Tibial artery (tissue), 4 donors: ENCODE results near the gene PLP1.
A peak's percentile ranks its signal among the peaks of the same experiment; 100 is the strongest.

ENCODE experiments used
- DNase-seq, 2 donors: peaks; one replicate each; pipeline ENCODE4 v3.0.0-alpha.2; 2019
- H3K27ac ChIP-seq, 2 donors: fragments of 200-600 bp; sonication (generic) in 1 of 2; 1 replicate in 1 of 2; 2 replicates in 1 of 2; pipeline ENCODE4 v1.5.1; 2018 to 2019; ENCODE audit warnings: mild to moderate bottlenecking in 1 of 2
- H3K27me3 ChIP-seq, 2 donors: fragments of 200-600 bp; sonication (generic) in 1 of 2; one replicate each; pipeline versions ENCODE4 v1.5.1 to v1.6.0; 2016 to 2019
- H3K36me3 ChIP-seq, 3 donors: fragments of 200-600 bp; sonication (generic) in 2 of 3; one replicate each; pipeline ENCODE4 v1.5.1; 2016 to 2019; ENCODE audit warnings: mild to moderate bottlenecking in 2 of 3
- H3K4me1 ChIP-seq, 4 donors: fragments of 200-600 bp; sonication (generic) in 2 of 4; 1 replicate in 3 of 4; 2 replicates in 1 of 4; pipeline ENCODE4 v1.5.1; 2016 to 2019
- H3K4me3 ChIP-seq, 2 donors: fragments of 200-600 bp; sonication (generic) in 1 of 2; 1 replicate in 1 of 2; 2 replicates in 1 of 2; pipeline ENCODE4 v1.5.1; 2018 to 2019; ENCODE audit warnings: mild to moderate bottlenecking in 2 of 2
- H3K9me3 ChIP-seq, 3 donors: fragments of 200-600 bp; sonication (generic) in 1 of 3; one replicate each; pipeline ENCODE4 v1.5.1; 2016 to 2019
- intact Hi-C: fragments of 100-400 bp; cut with DNase I; formaldehyde crosslinking; loops from one replicate; pipeline ENCODE4 v1.15.0; 2023; ENCODE audit warnings: low total_unique reads
- TF ChIP-seq, protein P1 (sequence below), 2 experiments: fragments of 200-600 bp in 1 of 2; fragments of 450-650 bp in 1 of 2; IDR thresholded peaks; one replicate each; pipeline ENCODE4 v1.5.1; 2017 to 2019; ENCODE audit warnings: antibody characterized with exemption in 2 of 2, mild to moderate bottlenecking in 1 of 2, moderate library complexity in 1 of 2

PLP1 gene

DNA sequence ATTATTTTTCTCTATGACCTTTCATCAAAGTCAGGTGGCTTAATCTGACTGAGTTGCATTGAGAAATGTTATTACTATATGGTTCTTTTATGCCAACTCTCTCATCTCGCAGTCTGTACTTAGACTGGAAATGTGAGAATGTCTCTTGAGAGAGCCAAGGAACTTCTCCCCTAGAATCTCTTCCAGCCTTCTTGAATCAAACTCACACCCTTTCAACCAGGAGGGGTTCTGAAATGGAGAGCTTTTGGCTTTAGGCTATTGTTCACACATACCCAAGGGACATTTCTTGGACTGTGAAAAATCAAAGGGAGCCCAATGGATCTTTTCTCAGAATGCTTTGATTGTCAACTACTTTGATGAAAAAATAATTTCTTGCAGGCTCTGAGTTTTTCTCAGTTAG is 5.1 kb downstream of the PLP1 start:
- Histone ChIP-seq H3K27me3 (no peaks in the 10 kb centered on the region), H3K36me3 (no peaks in the 10 kb centered on the region), H3K27ac (no peak overlapping the region), H3K4me1 (peaks cover 0 to 8% (median 0%) of the 10 kb centered on the region in 4 donors), H3K4me3 (no peak overlapping the region), H3K9me3 (no peaks in the 10 kb centered on the region)
- no peak for DNase-seq
- TF ChIP-seq, protein P1, sequence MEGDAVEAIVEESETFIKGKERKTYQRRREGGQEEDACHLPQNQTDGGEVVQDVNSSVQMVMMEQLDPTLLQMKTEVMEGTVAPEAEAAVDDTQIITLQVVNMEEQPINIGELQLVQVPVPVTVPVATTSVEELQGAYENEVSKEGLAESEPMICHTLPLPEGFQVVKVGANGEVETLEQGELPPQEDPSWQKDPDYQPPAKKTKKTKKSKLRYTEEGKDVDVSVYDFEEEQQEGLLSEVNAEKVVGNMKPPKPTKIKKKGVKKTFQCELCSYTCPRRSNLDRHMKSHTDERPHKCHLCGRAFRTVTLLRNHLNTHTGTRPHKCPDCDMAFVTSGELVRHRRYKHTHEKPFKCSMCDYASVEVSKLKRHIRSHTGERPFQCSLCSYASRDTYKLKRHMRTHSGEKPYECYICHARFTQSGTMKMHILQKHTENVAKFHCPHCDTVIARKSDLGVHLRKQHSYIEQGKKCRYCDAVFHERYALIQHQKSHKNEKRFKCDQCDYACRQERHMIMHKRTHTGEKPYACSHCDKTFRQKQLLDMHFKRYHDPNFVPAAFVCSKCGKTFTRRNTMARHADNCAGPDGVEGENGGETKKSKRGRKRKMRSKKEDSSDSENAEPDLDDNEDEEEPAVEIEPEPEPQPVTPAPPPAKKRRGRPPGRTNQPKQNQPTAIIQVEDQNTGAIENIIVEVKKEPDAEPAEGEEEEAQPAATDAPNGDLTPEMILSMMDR (IDR thresholded peaks at IDR 0.05) = no peak
- intact Hi-C loops = no loop called here

DNA sequence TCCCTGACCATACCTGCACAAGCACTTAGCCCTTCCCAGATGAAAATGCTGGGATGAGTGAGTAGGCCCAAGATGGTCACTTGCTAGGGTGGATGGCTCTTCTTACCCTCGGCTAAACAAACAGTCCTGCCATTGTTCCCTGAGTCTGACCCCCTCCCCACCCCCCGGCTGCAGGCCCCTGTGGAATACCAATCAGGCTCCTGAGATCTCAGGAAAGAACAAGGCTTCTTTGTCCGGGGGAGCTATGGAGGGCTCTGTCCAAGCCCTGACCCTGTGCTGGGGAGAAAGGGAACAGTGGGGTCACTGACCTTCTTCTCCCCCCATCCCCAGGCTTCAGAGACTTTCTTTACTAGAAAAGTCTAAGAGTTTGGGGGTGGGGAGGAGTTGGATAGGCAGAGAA is 6.0 kb downstream of the PLP1 start:
- Histone ChIP-seq H3K4me1 (peaks cover 0 to 8% (median 0%) of the 10 kb centered on the region in 4 donors), H3K27me3 (no peaks in the 10 kb centered on the region)

DNA sequence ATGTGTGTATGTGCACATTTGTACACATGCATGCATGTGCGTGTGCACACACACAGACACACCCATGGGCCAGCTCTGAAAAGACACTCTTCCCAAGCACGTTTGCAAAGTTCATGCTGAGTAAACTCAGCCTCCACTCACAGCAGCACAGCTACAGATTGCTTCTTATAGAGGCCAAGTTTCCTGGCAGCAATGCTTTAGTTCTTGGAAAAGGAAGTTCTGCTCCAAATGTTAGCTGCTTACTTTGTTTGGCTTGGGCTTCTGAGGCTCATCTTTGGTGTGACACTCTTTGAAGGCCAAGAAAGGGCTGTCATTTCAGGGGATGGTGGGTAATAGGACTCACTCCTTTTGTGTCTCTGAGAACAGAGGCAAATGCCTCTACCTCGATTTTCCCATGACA is 6.6 kb downstream of the PLP1 start:
- intact Hi-C loops = no loop called here
- Histone ChIP-seq H3K27ac (no peak overlapping the region), H3K4me3 (no peak overlapping the region), H3K36me3 (no peaks in the 10 kb centered on the region), H3K9me3 (no peaks in the 10 kb centered on the region), H3K4me1 (peaks cover 0 to 8% (median 0%) of the 10 kb centered on the region in 4 donors), H3K27me3 (no peaks in the 10 kb centered on the region)
- DNase-seq = no peak
- TF ChIP-seq, protein P1 (IDR thresholded peaks at IDR 0.05) = no peak

More for the DNA sequence above, 6.0 kb downstream of the PLP1 start:
- no peak for DNase-seq
- Histone ChIP-seq H3K27ac (no peak overlapping the region), H3K9me3 (no peaks in the 10 kb centered on the region), H3K36me3 (no peaks in the 10 kb centered on the region), H3K4me3 (no peak overlapping the region)
- intact Hi-C loops = no loop called here
- TF ChIP-seq, protein P1 (IDR thresholded peaks at IDR 0.05) = no peak

DNA sequence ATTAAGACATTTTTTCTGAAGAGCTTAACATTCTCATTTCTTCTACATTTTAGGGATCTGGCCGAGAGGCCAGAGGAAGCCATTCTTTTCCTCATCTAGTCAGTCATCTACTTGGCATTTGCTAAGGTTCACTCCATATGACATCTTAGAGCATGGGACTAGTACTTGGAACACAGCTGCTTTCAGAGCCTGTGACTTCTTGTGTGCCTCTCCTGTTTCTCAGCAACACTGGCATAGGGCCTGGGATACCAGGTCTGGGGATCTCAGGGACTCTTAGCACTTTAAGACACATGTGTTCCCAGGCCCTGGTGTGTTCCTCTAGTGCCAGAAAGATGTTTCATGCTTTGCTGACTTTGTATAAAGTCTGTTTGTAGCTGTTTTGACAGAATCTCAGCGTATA is 7.3 kb downstream of the PLP1 start:
- Histone ChIP-seq H3K4me3 (no peak overlapping the region), H3K27me3 (no peaks in the 10 kb centered on the region), H3K9me3 (no peaks in the 10 kb centered on the region), H3K27ac (no peak overlapping the region), H3K4me1 (peaks cover 0 to 6% (median 0%) of the 10 kb centered on the region in 4 donors), H3K36me3 (no peaks in the 10 kb centered on the region)
- TF ChIP-seq, protein P1 (IDR thresholded peaks at IDR 0.05) = no peak
- intact Hi-C loops = no loop called here
- peak; percentile 52 to 61 for DNase-seq

DNA sequence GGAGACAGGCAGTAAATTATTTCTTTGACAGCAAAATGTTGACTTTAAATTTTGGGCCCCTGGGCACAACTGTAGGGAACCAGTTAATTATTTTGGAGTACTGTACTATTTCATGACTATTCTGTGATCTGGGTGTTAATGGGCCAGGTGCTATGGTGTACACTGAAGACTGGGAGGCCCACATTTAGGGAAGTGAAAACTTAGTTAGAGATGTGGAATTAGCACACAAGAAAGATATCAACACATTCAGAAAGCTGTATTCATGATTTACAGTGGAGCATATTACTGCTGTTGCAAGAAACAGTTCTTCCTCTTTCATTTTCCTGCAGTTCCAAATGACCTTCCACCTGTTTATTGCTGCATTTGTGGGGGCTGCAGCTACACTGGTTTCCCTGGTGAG is 12.4 kb downstream of the PLP1 start:
- Histone ChIP-seq H3K27ac (no peak overlapping the region), H3K36me3 (no peaks in the 10 kb centered on the region), H3K9me3 (no peaks in the 10 kb centered on the region), H3K4me1 (peaks cover 0 to 4% (median 0%) of the 10 kb centered on the region in 4 donors), H3K4me3 (no peak overlapping the region), H3K27me3 (no peaks in the 10 kb centered on the region)
- DNase-seq = no peak
- TF ChIP-seq, protein P1 (IDR thresholded peaks at IDR 0.05) = no peak
- intact Hi-C loops = no loop called here

DNA sequence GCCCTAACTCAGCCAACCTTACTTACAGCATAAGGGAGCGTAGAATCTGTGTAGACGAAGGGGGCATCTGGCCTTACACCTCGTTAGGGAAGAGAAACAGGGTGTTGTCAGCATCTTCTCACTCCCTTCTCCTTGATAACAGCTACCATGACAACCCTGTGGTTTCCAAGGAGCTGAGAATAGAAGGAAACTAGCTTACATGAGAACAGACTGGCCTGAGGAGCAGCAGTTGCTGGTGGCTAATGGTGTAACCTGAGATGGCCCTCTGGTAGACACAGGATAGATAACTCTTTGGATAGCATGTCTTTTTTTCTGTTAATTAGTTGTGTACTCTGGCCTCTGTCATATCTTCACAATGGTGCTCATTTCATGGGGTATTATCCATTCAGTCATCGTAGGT is 14.6 kb downstream of the PLP1 start:
- intact Hi-C loops = no loop called here
- Histone ChIP-seq H3K4me3 (no peak overlapping the region), H3K27ac (no peak overlapping the region), H3K36me3 (no peaks in the 10 kb centered on the region), H3K27me3 (no peaks in the 10 kb centered on the region), H3K4me1 (peaks cover 0 to 4% (median 0%) of the 10 kb centered on the region in 4 donors), H3K9me3 (no peaks in the 10 kb centered on the region)
- no peak for DNase-seq
- TF ChIP-seq, protein P1 (IDR thresholded peaks at IDR 0.05) = no peak
